IMR-90 (cell line): ENCODE results near the gene C1QTNF8. TPM values are rescaled to one million over a fixed set of nuclear protein-coding genes. Genes with fewer than 3 reads are reported as not detected.

Experiments
- ATAC-seq: fragments of 200-7000 bp; cut with Tn5 transposase; 2 replicates; pipeline ENCODE4 v1.9.1; 2020; ENCODE audit warnings: low read depth, mild to moderate bottlenecking, moderate library complexity
- BruUV-seq: library from RNA; stranded (reverse); fragments of 400-500 nt; replicated peaks from 2 replicates; lab custom pipeline; 2021; lab: Mats Ljungman, UMichigan
- CTCF ChIA-PET: fragments of 300-600 bp; formaldehyde crosslinking; extraction: SDS; loops from one replicate; lab custom pipeline; 2021; ENCODE audit warnings: antibody characterized with exemption; lab: Yijun Ruan, JAX
- POLR2A ChIA-PET: fragments of 300-600 bp; sonication (Branson Sonifier 250); formaldehyde crosslinking; loops from one replicate; lab custom pipeline; 2022; ENCODE audit warnings: antibody characterized with exemption; ENCODE audit not compliant: unreplicated experiment; lab: Charles Lee
- DNase-seq: peaks from one replicate; pipeline ENCODE4 v3.0.0; 2013
- H2AFZ ChIP-seq: replicated peaks from 2 replicates; pipeline ENCODE3; 2013; ENCODE audit warnings: low read length, mild to moderate bottlenecking; ENCODE audit not compliant: poor library complexity
- H2AK5ac ChIP-seq: 2 replicates; pipeline ENCODE4 v1.6.1; 2013; ENCODE audit warnings: low read depth, low read length, inconsistent platforms
- H2AK9ac ChIP-seq: replicated peaks from 2 replicates; pipeline ENCODE3; 2013; ENCODE audit warnings: mild to moderate bottlenecking, low read depth, low read length, moderate library complexity; ENCODE audit not compliant: poor library complexity
- H2BK120ac ChIP-seq: 2 replicates; pipeline ENCODE4 v1.6.1; 2013; ENCODE audit warnings: low read depth, low read length, inconsistent platforms
- H2BK15ac ChIP-seq: 3 replicates; pipeline ENCODE4 v1.6.1; 2013; ENCODE audit warnings: low read depth, low read length, inconsistent platforms
- H2BK20ac ChIP-seq: 2 replicates; pipeline ENCODE4 v1.6.1; 2013; ENCODE audit warnings: low read depth, mild to moderate bottlenecking, inconsistent platforms, low read length, moderate library complexity
- H2BK5ac ChIP-seq: 2 replicates; pipeline ENCODE4 v1.6.1; 2013; ENCODE audit warnings: mild to moderate bottlenecking, low read depth, low read length, inconsistent platforms; ENCODE audit not compliant: poor library complexity, severe bottlenecking
- H3K14ac ChIP-seq: replicated peaks from 2 replicates; pipeline ENCODE4 v1.6.1; 2013; ENCODE audit warnings: low read depth, low read length, inconsistent platforms
- H3K18ac ChIP-seq: 2 replicates; pipeline ENCODE4 v1.6.1; 2013; ENCODE audit warnings: low read depth, low read length, control low read depth
- H3K23ac ChIP-seq: 2 replicates; pipeline ENCODE4 v1.6.1; 2013; ENCODE audit warnings: low read depth, low read length, inconsistent platforms
- H3K27ac ChIP-seq: 2 replicates; pipeline ENCODE4 v1.5.1; 2013; ENCODE audit warnings: mild to moderate bottlenecking, control low read depth, low read length; ENCODE audit not compliant: insufficient read depth
- H3K27me3 ChIP-seq: 2 replicates; pipeline ENCODE4 v1.6.1; 2013; ENCODE audit warnings: low read length; ENCODE audit not compliant: control insufficient read depth, insufficient read depth
- H3K36me3 ChIP-seq: 2 replicates; pipeline ENCODE4 v1.6.1; 2013; ENCODE audit warnings: low read length, mixed read lengths; ENCODE audit not compliant: control insufficient read depth, insufficient read depth
- H3K4ac ChIP-seq: 2 replicates; pipeline ENCODE4 v1.6.1; 2013; ENCODE audit warnings: low read depth, low read length, inconsistent platforms
- H3K4me1 ChIP-seq: 2 replicates; pipeline ENCODE4 v1.6.1; 2013; ENCODE audit warnings: low read length, mixed read lengths; ENCODE audit not compliant: control insufficient read depth, insufficient read depth
- H3K4me2 ChIP-seq: 2 replicates; pipeline ENCODE4 v1.6.1; 2013; ENCODE audit warnings: low read depth, mild to moderate bottlenecking, control low read depth, low read length, moderate library complexity
- H3K4me3 ChIP-seq: 2 replicates; pipeline ENCODE4 v1.5.1; 2013; ENCODE audit warnings: low read depth, mild to moderate bottlenecking, control low read depth, low read length, moderate library complexity; ENCODE audit not compliant: insufficient read depth
- H3K56ac ChIP-seq: 2 replicates; pipeline ENCODE4 v1.6.1; 2013; ENCODE audit warnings: low read length, inconsistent platforms; ENCODE audit not compliant: insufficient read depth; ENCODE audit errors: extremely low read depth
- H3K79me1 ChIP-seq, 2 experiments: 2 replicates each; pipeline ENCODE4 v1.6.1; 2013; ENCODE audit warnings: low read length in 2 of 2, inconsistent platforms in 1 of 2, low read depth in 1 of 2
- H3K9ac ChIP-seq: 2 replicates; pipeline ENCODE4 v1.6.1; 2013; ENCODE audit warnings: low read depth, low read length, control low read depth
- H3K9me1 ChIP-seq: 2 replicates; pipeline ENCODE4 v1.6.1; 2013; ENCODE audit warnings: low read length, inconsistent platforms; ENCODE audit not compliant: insufficient read depth
- H3K9me3 ChIP-seq: 2 replicates; pipeline ENCODE4 v1.6.1; 2013; ENCODE audit warnings: low read length; ENCODE audit not compliant: control insufficient read depth, insufficient read depth
- H4K20me1 ChIP-seq: 2 replicates; pipeline ENCODE4 v1.6.1; 2013; ENCODE audit warnings: low read length, inconsistent platforms; ENCODE audit not compliant: insufficient read depth
- H4K5ac ChIP-seq: 2 replicates; pipeline ENCODE4 v1.6.1; 2013; ENCODE audit warnings: mild to moderate bottlenecking, low read depth, low read length, control low read depth
- H4K8ac ChIP-seq, 2 experiments: 2 replicates each; pipeline ENCODE4 v1.6.1; 2013; ENCODE audit warnings: low read depth in 2 of 2, low read length in 2 of 2, control low read depth in 1 of 2, inconsistent platforms in 1 of 2
- H4K91ac ChIP-seq: 2 replicates; pipeline ENCODE4 v1.6.1; 2013; ENCODE audit warnings: low read depth, low read length, inconsistent platforms; ENCODE audit not compliant: insufficient read depth
- BHLHE40 ChIP-seq: fragments of 150-350 bp; IDR thresholded peaks from 2 replicates; pipeline ENCODE4 v1.6.1; 2016; ENCODE audit warnings: mild to moderate bottlenecking, low read depth, low read length
- CEBPB ChIP-seq: IDR thresholded peaks from 2 replicates; pipeline ENCODE4 v1.6.1; 2012; ENCODE audit warnings: low read depth, low read length, improper control_type of control experiment
- CHD1 ChIP-seq: IDR thresholded peaks from 2 replicates; pipeline ENCODE4 v1.6.1; 2012; ENCODE audit warnings: low read depth, low read length, improper control_type of control experiment
- CTCF ChIP-seq: conservative IDR thresholded peaks from 2 replicates; pipeline ENCODE4 v1.5.1; 2012; ENCODE audit warnings: mild to moderate bottlenecking, low read depth, low read length, improper control_type of control experiment
- ELK1 ChIP-seq: fragments of 150-350 bp; IDR thresholded peaks from 2 replicates; pipeline ENCODE4 v1.6.1; 2016; ENCODE audit warnings: low read depth, mild to moderate bottlenecking, low read length, moderate library complexity, borderline replicate concordance
- FOS ChIP-seq: fragments of 150-350 bp; IDR thresholded peaks from 2 replicates; pipeline ENCODE4 v1.6.1; 2016; ENCODE audit warnings: low read depth, low read length
- MAFK ChIP-seq: IDR thresholded peaks from 2 replicates; pipeline ENCODE4 v1.6.1; 2012; ENCODE audit warnings: low read depth, low read length, improper control_type of control experiment
- MAZ ChIP-seq: IDR thresholded peaks from 2 replicates; pipeline ENCODE4 v1.6.1; 2012; ENCODE audit warnings: low read depth, mild to moderate bottlenecking, low read length, improper control_type of control experiment, moderate library complexity, borderline replicate concordance
- MXI1 ChIP-seq: IDR thresholded peaks from 2 replicates; pipeline ENCODE4 v1.6.1; 2012; ENCODE audit warnings: low read depth, mild to moderate bottlenecking, low read length, moderate library complexity, borderline replicate concordance
- NFE2L2 ChIP-seq: fragments of 150-350 bp; IDR thresholded peaks from 2 replicates; pipeline ENCODE4 v1.6.1; 2016; ENCODE audit warnings: low read depth, mild to moderate bottlenecking, low read length
- POLR2A ChIP-seq: IDR thresholded peaks from 2 replicates; pipeline ENCODE4 v1.6.1; 2012; ENCODE audit warnings: mild to moderate bottlenecking, low read depth, low read length
- RAD21 ChIP-seq: IDR thresholded peaks from 2 replicates; pipeline ENCODE4 v1.6.1; 2012; ENCODE audit warnings: low read length, improper control_type of control experiment
- RCOR1 ChIP-seq: IDR thresholded peaks from 2 replicates; pipeline ENCODE4 v1.6.1; 2012; ENCODE audit warnings: mild to moderate bottlenecking, low read length, improper control_type of control experiment; ENCODE audit not compliant: insufficient replicate concordance
- RFX5 ChIP-seq: IDR thresholded peaks from 2 replicates; pipeline ENCODE4 v1.8.0; 2012; ENCODE audit warnings: low read depth, mild to moderate bottlenecking, low read length, moderate library complexity
- SMC3 ChIP-seq: fragments of 150-350 bp; IDR thresholded peaks from 2 replicates; pipeline ENCODE4 v1.6.1; 2016; ENCODE audit warnings: low read depth, mild to moderate bottlenecking, antibody characterized with exemption, low read length, moderate library complexity
- WGBS, 2 experiments: methylation state at CpG; one replicate each; pipeline versions ENCODE4 v1.1.5 to v1.1.7; 2013; ENCODE audit warnings: missing lambda C conversion rate in 2 of 2; ENCODE audit not compliant: insufficient read length in 1 of 2; ENCODE audit errors: extremely low coverage in 2 of 2; 5-methylcytosine and 5-hydroxymethylcytosine counted together
- dilution Hi-C: fragments of 300-500 bp; cut with HindIII; formaldehyde crosslinking; loops from one replicate; pipeline ENCODE4 v1.14.3; 2018; ENCODE audit warnings: low sequenced_read_pairs; ENCODE audit not compliant: unreplicated experiment
- in situ Hi-C: fragments of 300-500 bp; cut with MboI; formaldehyde crosslinking; loops from 3 replicates; pipeline ENCODE4 v1.14.3; 2019; ENCODE audit warnings: low sequenced_read_pairs, inconsistent platforms, mixed read lengths
- intact Hi-C: fragments of 100-400 bp; cut with micrococcal nuclease; formaldehyde crosslinking; loops from 2 replicates; pipeline ENCODE4 v1.10.0; 2022
- polyA plus RNA-seq, 3 experiments: library from polyadenylated mRNA; depleted of rRNA; stranded (reverse); fragments of >200 nt; gene quantifications; 2 replicates each; pipeline ENCODE4 v1.2.3, GENCODE V29; 2012; ENCODE audit warnings: low replicate concordance in 1 of 3
- total RNA-seq: library from RNA; depleted of rRNA; stranded (reverse); fragments of >200 nt; gene quantifications from 2 replicates; pipeline ENCODE4 v1.2.3, GENCODE V29; 2012
- TF ChIP-seq, protein P1 (sequence below): fragments of 150-350 bp; IDR thresholded peaks from 2 replicates; pipeline ENCODE4 v1.6.1; 2017; ENCODE audit warnings: mild to moderate bottlenecking, antibody characterized with exemption, low read length, low read depth

Gene C1QTNF8
- total and polyA plus RNA-seq, 2 of the 4 experiments (the other 2 are of a cell fraction) = not detected

DNA sequence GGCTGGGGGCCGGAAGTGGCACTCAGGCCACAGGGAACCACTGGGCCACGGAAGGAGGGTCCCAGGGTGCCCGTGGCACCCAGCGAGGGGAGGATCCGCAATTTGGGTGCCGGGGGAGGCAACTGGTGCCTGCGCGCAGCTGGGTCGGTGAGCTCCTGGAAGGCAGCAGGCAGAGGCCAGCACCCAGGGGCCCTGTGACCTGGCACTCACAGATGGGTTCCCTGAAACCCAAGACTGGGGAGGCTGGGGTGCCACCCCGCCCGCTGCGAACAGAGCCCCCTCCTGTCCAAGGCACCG lies 22.8 kb downstream of the C1QTNF8 start:
- Histone ChIP-seq H4K5ac (no peak overlapping the region), H3K4me1 (no peaks in the 10 kb centered on the region), H3K27ac (no peak overlapping the region), H4K20me1 (no peaks in the 10 kb centered on the region), H3K9me3 (no peaks in the 10 kb centered on the region), H3K36me3 (no peaks in the 10 kb centered on the region), H4K91ac (no peak overlapping the region), H2BK5ac (no peak overlapping the region), H3K4me3 (no peak overlapping the region), H3K9me1 (no peaks in the 10 kb centered on the region), H3K9ac (no peak overlapping the region), H2AK5ac (no peak overlapping the region), H3K4ac (no peak overlapping the region), H3K27me3 (peaks cover 59% of the 10 kb centered on the region), H2AK9ac (no peak overlapping the region), H3K23ac (no peak overlapping the region), H3K4me2 (no peak overlapping the region), H2BK120ac (no peak overlapping the region), H3K79me1 (no peaks in the 10 kb centered on the region), H4K8ac (no peak overlapping the region), H2BK15ac (no peak overlapping the region), H2AFZ (no peak overlapping the region), H3K14ac (no peak overlapping the region), H2BK20ac (no peak overlapping the region), H3K56ac (no peak overlapping the region), H3K18ac (no peak overlapping the region)
- DNase-seq (no peak), ATAC-seq (no peak)
- BruUV-seq = no TSS peak
- ChIA-PET POLR2A (no interaction called here), CTCF (no interaction called here)
- TF ChIP-seq NFE2L2 (no peak), SMC3 (no peak), MAZ (no peak), RAD21 (no peak), CEBPB (no peak), MAFK (no peak), CTCF (no peak), POLR2A (no peak), MXI1 (no peak), ELK1 (no peak), BHLHE40 (no peak), RFX5 (no peak), RCOR1 (no peak), CHD1 (no peak), FOS (no peak)
- TF ChIP-seq, protein P1, sequence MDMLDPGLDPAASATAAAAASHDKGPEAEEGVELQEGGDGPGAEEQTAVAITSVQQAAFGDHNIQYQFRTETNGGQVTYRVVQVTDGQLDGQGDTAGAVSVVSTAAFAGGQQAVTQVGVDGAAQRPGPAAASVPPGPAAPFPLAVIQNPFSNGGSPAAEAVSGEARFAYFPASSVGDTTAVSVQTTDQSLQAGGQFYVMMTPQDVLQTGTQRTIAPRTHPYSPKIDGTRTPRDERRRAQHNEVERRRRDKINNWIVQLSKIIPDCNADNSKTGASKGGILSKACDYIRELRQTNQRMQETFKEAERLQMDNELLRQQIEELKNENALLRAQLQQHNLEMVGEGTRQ = no peak
- in situ Hi-C loops = loop anchor here (25.0 kb wide), 1 partner anchor 361 kb away; the partner anchor contains the start of genes ANTKMT, FBXL16 and METRN
- intact Hi-C loops = no loop called here
- 63% methylated on average over 6 of the region's 13 CpGs; no CpG with 5 or more reads in 1 of the 2 experiments for WGBS, 2 experiments
- dilution Hi-C loops = no loop called here
